Measurements from ENCODE around the gene KRT6C.

The KRT6C gene

DNA sequence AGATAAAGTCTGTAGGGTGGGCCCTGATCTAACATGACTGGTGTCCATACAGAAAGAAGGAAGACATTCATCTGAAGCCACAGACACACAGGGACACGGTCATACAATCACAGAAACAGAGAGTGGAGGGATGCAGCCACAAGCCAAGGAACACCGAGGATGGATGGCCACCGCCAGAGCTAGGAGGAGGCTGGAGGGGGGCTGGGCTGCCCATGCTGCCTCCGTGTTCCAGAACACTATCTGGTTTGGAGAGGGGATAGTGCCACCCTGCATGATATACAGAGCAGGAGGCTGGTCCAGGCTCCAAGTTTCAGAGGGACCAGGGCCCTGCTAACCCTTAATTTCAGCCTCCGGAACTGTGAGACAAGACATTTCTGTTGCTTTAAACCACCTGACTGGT lies 48.1 kb downstream of the KRT6C start:
- Histone ChIP-seq H3K79me2 (no peaks in the 10 kb centered on the region), H3K27ac (no peak overlapping the region), H3K36me3 (ENCODE audit: control insufficient read depth, insufficient read depth, low read length) (no peaks in the 10 kb centered on the region), H3K9me3 (ENCODE audit: control insufficient read depth, low read length) (no peaks in the 10 kb centered on the region), H3K4me1 (no peaks in the 10 kb centered on the region), H3K4me2 (ENCODE audit: low read length) (no peak overlapping the region), H3K9ac (no peak overlapping the region), H3K4me3 (ENCODE audit: low read depth, low read length) (no peak overlapping the region), H3K27me3 (ENCODE audit: control insufficient read depth, insufficient read depth, low read length) (no peaks in the 10 kb centered on the region), H2AFZ (no peak overlapping the region)
- TF ChIP-seq, protein P1, sequence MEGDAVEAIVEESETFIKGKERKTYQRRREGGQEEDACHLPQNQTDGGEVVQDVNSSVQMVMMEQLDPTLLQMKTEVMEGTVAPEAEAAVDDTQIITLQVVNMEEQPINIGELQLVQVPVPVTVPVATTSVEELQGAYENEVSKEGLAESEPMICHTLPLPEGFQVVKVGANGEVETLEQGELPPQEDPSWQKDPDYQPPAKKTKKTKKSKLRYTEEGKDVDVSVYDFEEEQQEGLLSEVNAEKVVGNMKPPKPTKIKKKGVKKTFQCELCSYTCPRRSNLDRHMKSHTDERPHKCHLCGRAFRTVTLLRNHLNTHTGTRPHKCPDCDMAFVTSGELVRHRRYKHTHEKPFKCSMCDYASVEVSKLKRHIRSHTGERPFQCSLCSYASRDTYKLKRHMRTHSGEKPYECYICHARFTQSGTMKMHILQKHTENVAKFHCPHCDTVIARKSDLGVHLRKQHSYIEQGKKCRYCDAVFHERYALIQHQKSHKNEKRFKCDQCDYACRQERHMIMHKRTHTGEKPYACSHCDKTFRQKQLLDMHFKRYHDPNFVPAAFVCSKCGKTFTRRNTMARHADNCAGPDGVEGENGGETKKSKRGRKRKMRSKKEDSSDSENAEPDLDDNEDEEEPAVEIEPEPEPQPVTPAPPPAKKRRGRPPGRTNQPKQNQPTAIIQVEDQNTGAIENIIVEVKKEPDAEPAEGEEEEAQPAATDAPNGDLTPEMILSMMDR (IDR thresholded peaks at IDR 0.05), result no peak

DNA sequence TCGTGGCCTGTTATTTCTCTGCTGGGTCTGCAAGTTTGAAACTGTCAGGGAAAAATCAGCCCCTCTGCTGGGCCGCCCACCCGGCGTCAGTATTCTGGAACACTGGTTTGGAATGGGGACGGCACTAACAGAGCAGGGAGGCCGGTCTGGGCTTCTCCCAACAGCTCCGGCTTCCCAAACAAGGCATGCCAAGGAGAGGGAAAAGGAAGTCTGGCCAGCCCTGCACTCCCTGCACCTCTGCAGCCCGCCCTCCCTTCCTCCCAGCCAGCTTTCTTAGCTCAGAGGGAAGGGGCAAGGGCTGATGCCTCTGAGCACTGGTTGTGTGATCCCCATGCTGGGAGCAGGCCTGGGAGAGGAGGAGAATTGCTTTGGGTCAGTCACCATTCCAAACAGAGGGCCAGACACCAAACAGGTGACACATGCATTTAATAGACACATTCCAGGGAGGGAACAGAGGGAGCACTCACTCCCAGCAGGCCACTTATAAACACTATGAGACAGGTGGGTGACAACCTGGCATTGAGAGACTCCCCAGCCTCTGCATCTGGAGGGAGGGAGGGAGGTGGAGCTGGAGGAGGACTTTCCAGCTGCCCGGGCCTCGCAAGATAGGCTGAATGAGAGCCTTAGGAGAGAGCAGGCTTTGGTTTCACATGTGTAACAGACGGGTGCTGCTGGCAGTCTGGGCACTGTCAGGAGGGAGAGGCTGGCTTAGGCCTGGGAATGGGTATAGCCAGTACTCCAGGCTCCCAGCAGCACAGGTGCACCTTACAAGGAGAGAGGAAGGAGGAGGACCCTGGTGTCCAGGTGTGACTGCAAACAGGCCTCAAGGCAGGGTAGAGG lies 49.7 kb downstream of the KRT6C start:
- no peaks in the 10 kb centered on the region for H3K9me3 ChIP-seq (ENCODE audit: control insufficient read depth, low read length)
- H3K27me3 ChIP-seq (ENCODE audit: control insufficient read depth, insufficient read depth, low read length), result no peaks in the 10 kb centered on the region
- H3K9ac ChIP-seq, result no peak overlapping the region
- H3K4me3 ChIP-seq (ENCODE audit: low read depth, low read length), result no peak overlapping the region
- H3K36me3 ChIP-seq (ENCODE audit: control insufficient read depth, insufficient read depth, low read length), result no peaks in the 10 kb centered on the region
- no peaks in the 10 kb centered on the region for H3K79me2 ChIP-seq
- no peak overlapping the region for H2AFZ ChIP-seq
- no peak overlapping the region for H3K4me2 ChIP-seq (ENCODE audit: low read length)
- no peaks in the 10 kb centered on the region for H3K4me1 ChIP-seq
- H3K27ac ChIP-seq, result no peak overlapping the region
- TF ChIP-seq, protein P1 (IDR thresholded peaks at IDR 0.05), result no peak

DNA sequence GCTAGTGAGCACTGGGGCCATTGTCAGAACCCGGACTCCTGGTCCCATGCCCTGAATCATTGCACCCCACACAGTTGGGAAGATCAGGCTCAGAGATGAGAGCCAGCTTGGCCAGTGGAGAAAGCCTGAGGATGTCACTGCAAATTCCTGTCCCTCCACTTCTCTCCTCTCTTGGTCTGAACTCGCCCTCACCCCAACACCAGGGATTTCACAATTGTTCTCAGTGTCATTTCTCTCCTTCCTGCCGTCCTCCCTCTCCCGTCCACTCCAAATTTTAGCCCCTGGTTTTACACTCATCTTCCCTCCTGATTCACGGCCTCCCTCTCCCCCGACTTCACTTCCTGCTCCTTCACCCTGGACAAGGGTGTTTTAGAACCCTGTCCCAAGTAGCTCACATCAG lies 50.6 kb downstream of the KRT6C start:
- no peaks in the 10 kb centered on the region for H3K4me1 ChIP-seq
- no peak overlapping the region for H3K4me2 ChIP-seq (ENCODE audit: low read length)
- H2AFZ ChIP-seq, result no peak overlapping the region
- no peaks in the 10 kb centered on the region for H3K9me3 ChIP-seq (ENCODE audit: control insufficient read depth, low read length)
- H3K27ac ChIP-seq, result no peak overlapping the region
- TF ChIP-seq, protein P1 (IDR thresholded peaks at IDR 0.05), result no peak
- no peak overlapping the region for H3K9ac ChIP-seq
- H3K36me3 ChIP-seq (ENCODE audit: control insufficient read depth, insufficient read depth, low read length), result no peaks in the 10 kb centered on the region
- H3K4me3 ChIP-seq (ENCODE audit: low read depth, low read length), result no peak overlapping the region
- H3K79me2 ChIP-seq, result no peaks in the 10 kb centered on the region
- no peaks in the 10 kb centered on the region for H3K27me3 ChIP-seq (ENCODE audit: control insufficient read depth, insufficient read depth, low read length)

DNA sequence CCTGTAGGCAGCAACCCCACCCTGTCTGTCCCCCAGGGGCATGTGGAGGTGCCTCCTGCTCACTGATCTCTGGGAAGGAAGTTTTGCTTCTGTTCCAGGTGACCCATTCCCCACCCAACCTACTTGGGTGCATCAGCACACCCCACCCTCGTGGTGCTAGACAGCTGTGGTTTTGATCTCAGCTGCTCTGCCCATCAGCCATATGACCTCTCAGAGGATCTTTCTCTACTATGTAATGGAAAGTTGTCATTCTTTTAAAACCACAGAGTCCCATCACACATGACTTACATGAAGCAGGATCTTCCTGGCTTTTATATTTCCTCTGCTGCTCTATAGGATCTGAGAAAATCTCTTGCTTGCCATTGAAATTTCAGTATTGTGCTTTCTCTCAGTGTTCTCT lies 53.9 kb downstream of the KRT6C start:
- no peaks in the 10 kb centered on the region for H3K27me3 ChIP-seq (ENCODE audit: control insufficient read depth, insufficient read depth, low read length)
- no peaks in the 10 kb centered on the region for H3K36me3 ChIP-seq (ENCODE audit: control insufficient read depth, insufficient read depth, low read length)
- no peak overlapping the region for H3K27ac ChIP-seq
- H3K4me3 ChIP-seq (ENCODE audit: low read depth, low read length), result no peak overlapping the region
- no peaks in the 10 kb centered on the region for H3K79me2 ChIP-seq
- no peak overlapping the region for H3K4me2 ChIP-seq (ENCODE audit: low read length)
- no peaks in the 10 kb centered on the region for H3K9me3 ChIP-seq (ENCODE audit: control insufficient read depth, low read length)
- TF ChIP-seq, protein P1 (IDR thresholded peaks at IDR 0.05), result no peak
- no peaks in the 10 kb centered on the region for H3K4me1 ChIP-seq
- H3K9ac ChIP-seq, result no peak overlapping the region
- H2AFZ ChIP-seq, result no peak overlapping the region

DNA sequence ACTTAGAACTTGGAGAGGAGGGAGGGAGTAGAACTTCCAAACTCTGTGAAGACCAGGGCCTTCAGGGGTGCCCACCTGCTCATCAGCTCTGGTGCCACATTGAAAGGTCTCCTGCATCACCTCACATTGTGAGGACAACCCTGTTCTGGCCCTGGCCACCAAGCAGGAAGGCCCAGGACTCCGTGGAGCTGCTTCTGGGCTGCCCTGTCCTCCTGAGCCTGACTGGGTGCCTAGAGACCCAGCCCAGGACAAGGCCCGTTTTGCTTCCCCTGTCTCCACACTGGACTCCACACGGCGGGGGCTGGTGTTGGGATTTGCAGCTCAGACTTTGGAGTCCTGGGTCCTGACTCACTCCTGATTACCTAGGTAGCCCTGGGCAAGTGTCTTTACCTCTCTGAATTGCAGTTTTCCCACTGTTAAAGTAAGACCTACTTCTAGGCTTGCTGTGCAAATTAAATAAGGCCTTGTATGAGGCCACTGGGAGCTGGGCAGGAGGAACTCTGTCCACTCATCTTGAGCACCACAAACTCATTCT lies 55.0 kb downstream of the KRT6C start:
- H3K9ac ChIP-seq, result no peak overlapping the region
- no peak overlapping the region for H3K27ac ChIP-seq
- no peaks in the 10 kb centered on the region for H3K36me3 ChIP-seq (ENCODE audit: control insufficient read depth, insufficient read depth, low read length)
- TF ChIP-seq, protein P1 (IDR thresholded peaks at IDR 0.05), result no peak
- no peaks in the 10 kb centered on the region for H3K27me3 ChIP-seq (ENCODE audit: control insufficient read depth, insufficient read depth, low read length)
- H2AFZ ChIP-seq, result no peak overlapping the region
- H3K4me2 ChIP-seq (ENCODE audit: low read length), result no peak overlapping the region
- no peaks in the 10 kb centered on the region for H3K79me2 ChIP-seq
- H3K4me1 ChIP-seq, result no peaks in the 10 kb centered on the region
- no peak overlapping the region for H3K4me3 ChIP-seq (ENCODE audit: low read depth, low read length)
- no peaks in the 10 kb centered on the region for H3K9me3 ChIP-seq (ENCODE audit: control insufficient read depth, low read length)
